GM23338 (cell line): ENCODE data around the gene MYLK. TPM values are rescaled to one million over a fixed set of nuclear protein-coding genes. Genes with fewer than 3 reads are reported as not detected.

Experiments
- ATAC-seq: fragments of 200-7000 bp; cut with Tn5 transposase; 3 replicates; pipeline ENCODE4 v1.9.1; 2020
- DNase-seq: peaks from one replicate; pipeline ENCODE4 v3.0.0-alpha.2; 2015; ENCODE audit warnings: low spot score
- H2AFZ ChIP-seq: fragments of 200-600 bp; sonication (generic); 2 replicates; pipeline ENCODE4 v1.8.0; 2016; ENCODE audit warnings: antibody characterized with exemption, mild to moderate bottlenecking, moderate library complexity
- H3F3A ChIP-seq: fragments of 200-600 bp; sonication (generic); replicated peaks from 2 replicates; pipeline ENCODE4 v1.8.0; 2017; ENCODE audit warnings: antibody characterized with exemption, mixed run types, low read depth
- H3K27ac ChIP-seq: fragments of 200-600 bp; sonication (generic); 2 replicates; pipeline ENCODE4 v1.6.1; 2016; ENCODE audit warnings: low read depth
- H3K27me3 ChIP-seq: fragments of 200-600 bp; sonication (generic); 2 replicates; pipeline ENCODE4 v1.8.0; 2016; ENCODE audit warnings: mild to moderate bottlenecking, mixed run types, moderate library complexity; ENCODE audit not compliant: insufficient read depth
- H3K36me3 ChIP-seq: fragments of 200-600 bp; sonication (generic); 2 replicates; pipeline ENCODE4 v1.8.0; 2016; ENCODE audit warnings: mild to moderate bottlenecking; ENCODE audit not compliant: insufficient read depth
- H3K4me1 ChIP-seq: fragments of 200-600 bp; sonication (generic); 2 replicates; pipeline ENCODE4 v1.8.0; 2016; ENCODE audit warnings: mild to moderate bottlenecking, moderate library complexity; ENCODE audit not compliant: insufficient read depth
- H3K4me2 ChIP-seq: fragments of 200-600 bp; sonication (generic); 2 replicates; pipeline ENCODE4 v1.7.1; 2017; ENCODE audit warnings: mixed run types
- H3K4me3 ChIP-seq: fragments of 200-600 bp; sonication (generic); 2 replicates; pipeline ENCODE4 v1.6.1; 2016; ENCODE audit warnings: mixed run types
- H3K79me2 ChIP-seq: fragments of 200-600 bp; sonication (generic); replicated peaks from 2 replicates; pipeline ENCODE4 v1.8.0; 2017; ENCODE audit warnings: mild to moderate bottlenecking; ENCODE audit not compliant: insufficient read depth
- H3K9me2 ChIP-seq: fragments of 200-600 bp; sonication (generic); 2 replicates; pipeline ENCODE4 v1.8.0; 2017; ENCODE audit not compliant: insufficient read depth
- H4K20me1 ChIP-seq: fragments of 200-600 bp; sonication (generic); replicated peaks from 2 replicates; pipeline ENCODE4 v1.8.0; 2017; ENCODE audit warnings: mild to moderate bottlenecking; ENCODE audit not compliant: insufficient read depth
- H3K27ac Mint-ChIP-seq: 2 replicates; pipeline ENCODE4 v1.8.0; 2020; ENCODE audit warnings: inconsistent platforms, mild to moderate bottlenecking, moderate library complexity, mixed read lengths
- H3K27me3 Mint-ChIP-seq: 3 replicates; pipeline ENCODE4 v1.8.0; 2022; ENCODE audit warnings: low read depth, mild to moderate bottlenecking, moderate library complexity, mixed read lengths, inconsistent platforms; ENCODE audit not compliant: insufficient read depth, poor library complexity
- H3K36me3 Mint-ChIP-seq: 3 replicates; pipeline ENCODE4 v1.8.0; 2021; ENCODE audit warnings: low read depth, mild to moderate bottlenecking, inconsistent platforms, moderate library complexity, mixed read lengths
- H3K4me1 Mint-ChIP-seq: 3 replicates; pipeline ENCODE4 v1.8.0; 2020; ENCODE audit warnings: mild to moderate bottlenecking, inconsistent platforms, mixed read lengths
- H3K4me3 Mint-ChIP-seq: 3 replicates; pipeline ENCODE4 v1.8.0; 2021; ENCODE audit warnings: moderate library complexity, mild to moderate bottlenecking, inconsistent platforms, mixed read lengths
- H3K9me3 Mint-ChIP-seq: 3 replicates; pipeline ENCODE4 v1.8.0; 2020; ENCODE audit warnings: moderate library complexity, mild to moderate bottlenecking, inconsistent platforms, mixed read lengths
- CREB1 ChIP-seq: fragments of 250-450 bp; sonication (Bioruptor Pico); IDR thresholded peaks from 2 replicates; pipeline ENCODE4 v1.5.0; 2020; ENCODE audit warnings: low read depth, mild to moderate bottlenecking, moderate library complexity
- EZH2 ChIP-seq: fragments of 200-600 bp; sonication (generic); IDR thresholded peaks from one replicate; pipeline ENCODE4 v1.8.0; 2017; ENCODE audit warnings: antibody characterized with exemption, mild to moderate bottlenecking, low read depth; ENCODE audit not compliant: unreplicated experiment
- EZH2phosphoT487 ChIP-seq: fragments of 200-600 bp; sonication (generic); IDR thresholded peaks from one replicate; pipeline ENCODE4 v1.8.1; 2018; ENCODE audit warnings: antibody characterized with exemption; ENCODE audit not compliant: unreplicated experiment
- JUNB ChIP-seq: IDR thresholded peaks from one replicate; pipeline ENCODE4 v1.6.1; 2016; ENCODE audit warnings: antibody characterized with exemption; ENCODE audit not compliant: unreplicated experiment
- NANOG ChIP-seq: IDR thresholded peaks from 2 replicates; pipeline ENCODE4 v1.6.1; 2016; ENCODE audit warnings: antibody characterized with exemption, borderline replicate concordance
- POLR2AphosphoS5 ChIP-seq: IDR thresholded peaks from 2 replicates; pipeline ENCODE4 v1.6.1; 2016; ENCODE audit warnings: antibody characterized with exemption, low read depth
- STAT1 ChIP-seq: IDR thresholded peaks from one replicate; pipeline ENCODE4 v1.6.1; 2016; ENCODE audit warnings: antibody characterized with exemption; ENCODE audit not compliant: unreplicated experiment
- ZNF114 ChIP-seq: fragments of 250-450 bp; sonication (Bioruptor Pico); IDR thresholded peaks from 2 replicates; pipeline ENCODE4 v1.5.0; 2020; ENCODE audit warnings: mild to moderate bottlenecking, moderate library complexity
- ZNF331 ChIP-seq: fragments of 250-450 bp; sonication (Bioruptor Pico); IDR thresholded peaks from 2 replicates; pipeline ENCODE4 v1.5.0; 2020; ENCODE audit warnings: low read depth, mild to moderate bottlenecking, moderate library complexity
- polyA plus RNA-seq: library from polyadenylated mRNA; unstranded; fragments of >200 nt; fragmentation: Nextera tagmentation; extraction: Ambion mirVana; gene quantifications from 2 replicates; pipeline ENCODE4 v1.2.1, GENCODE V29; 2016
- total RNA-seq: library from RNA; depleted of rRNA; stranded (reverse); fragments of >200 nt; shearing (Covaris generic); gene quantifications from 2 replicates; pipeline ENCODE4 v1.2.3, GENCODE V29; 2014
- TF ChIP-seq, protein P1 (sequence below), 2 experiments: fragments of 200-600 bp in 1 of 2; sonication (generic) in 1 of 2; conservative IDR thresholded peaks; 2 replicates each; pipeline versions ENCODE4 v1.5.1 to v1.6.1; 2016 to 2017; ENCODE audit warnings: antibody characterized with exemption in 2 of 2, low read depth in 2 of 2, mild to moderate bottlenecking in 2 of 2, moderate library complexity in 1 of 2
- TF ChIP-seq, protein P2 (sequence below): IDR thresholded peaks from one replicate; pipeline ENCODE4 v1.6.1; 2018; ENCODE audit warnings: antibody characterized with exemption; ENCODE audit not compliant: unreplicated experiment
- TF ChIP-seq, protein P3 (sequence below): fragments of 250-450 bp; sonication (Bioruptor Pico); IDR thresholded peaks from 2 replicates; pipeline ENCODE4 v1.5.0; 2020; ENCODE audit warnings: mild to moderate bottlenecking, moderate library complexity
- TF ChIP-seq, protein P4 (sequence below): IDR thresholded peaks from 2 replicates; pipeline ENCODE4 v1.6.1; 2016; ENCODE audit warnings: antibody characterized with exemption

MYLK gene
- total and polyA plus RNA-seq, 2 experiments from 2014 or later = 11.5 to 17.9 TPM

DNA sequence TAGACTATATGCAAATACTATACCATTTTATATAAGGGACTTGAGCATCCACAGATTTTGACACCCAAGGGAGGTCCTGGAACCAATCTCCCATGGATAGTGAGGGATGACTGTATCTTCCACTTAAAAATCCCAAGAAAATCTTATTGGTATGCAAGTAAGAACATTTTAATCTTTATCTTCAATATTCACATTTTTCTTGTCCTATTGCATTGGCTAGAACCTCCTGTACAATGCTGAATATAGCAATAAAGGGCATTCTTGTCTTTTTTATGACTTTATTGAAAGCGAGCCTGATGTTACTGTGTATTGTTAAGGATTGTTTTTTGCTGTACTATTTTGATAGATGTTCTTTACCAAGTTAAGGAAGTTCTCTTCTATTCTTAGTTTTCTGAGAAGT lies 36.9 kb downstream of the MYLK start:
- no peaks in the 10 kb centered on the region for H3K27me3 ChIP-seq
- H3K27ac Mint-ChIP-seq = no peak overlapping the region
- H3K36me3 ChIP-seq = no peaks in the 10 kb centered on the region
- no peak for DNase-seq
- H3K4me3 Mint-ChIP-seq = no peak overlapping the region
- no peaks in the 10 kb centered on the region for H3F3A ChIP-seq
- no peak overlapping the region for H3K27ac ChIP-seq
- peaks cover 8% of the 10 kb centered on the region; the same call in 1 of the 2 replicates for H3K4me1 ChIP-seq
- no peak overlapping the region for H2AFZ ChIP-seq
- H3K4me3 ChIP-seq = no peak overlapping the region
- H3K9me2 ChIP-seq = no peaks in the 10 kb centered on the region
- H3K4me1 Mint-ChIP-seq = peaks cover 4% of the 10 kb centered on the region; the same call in 2 of the 3 replicates
- peaks cover 10% of the 10 kb centered on the region; the same call in 2 of the 3 replicates for H3K36me3 Mint-ChIP-seq
- peaks cover 41% of the 10 kb centered on the region; the same call in 2 of the 3 replicates for H3K9me3 Mint-ChIP-seq
- H3K4me2 ChIP-seq = no peak overlapping the region
- peaks cover 5% of the 10 kb centered on the region for H3K27me3 Mint-ChIP-seq
- no peaks in the 10 kb centered on the region for H3K79me2 ChIP-seq
- ATAC-seq = no peak
- TF ChIP-seq EZH2 = no peak
- TF ChIP-seq, protein P1, sequence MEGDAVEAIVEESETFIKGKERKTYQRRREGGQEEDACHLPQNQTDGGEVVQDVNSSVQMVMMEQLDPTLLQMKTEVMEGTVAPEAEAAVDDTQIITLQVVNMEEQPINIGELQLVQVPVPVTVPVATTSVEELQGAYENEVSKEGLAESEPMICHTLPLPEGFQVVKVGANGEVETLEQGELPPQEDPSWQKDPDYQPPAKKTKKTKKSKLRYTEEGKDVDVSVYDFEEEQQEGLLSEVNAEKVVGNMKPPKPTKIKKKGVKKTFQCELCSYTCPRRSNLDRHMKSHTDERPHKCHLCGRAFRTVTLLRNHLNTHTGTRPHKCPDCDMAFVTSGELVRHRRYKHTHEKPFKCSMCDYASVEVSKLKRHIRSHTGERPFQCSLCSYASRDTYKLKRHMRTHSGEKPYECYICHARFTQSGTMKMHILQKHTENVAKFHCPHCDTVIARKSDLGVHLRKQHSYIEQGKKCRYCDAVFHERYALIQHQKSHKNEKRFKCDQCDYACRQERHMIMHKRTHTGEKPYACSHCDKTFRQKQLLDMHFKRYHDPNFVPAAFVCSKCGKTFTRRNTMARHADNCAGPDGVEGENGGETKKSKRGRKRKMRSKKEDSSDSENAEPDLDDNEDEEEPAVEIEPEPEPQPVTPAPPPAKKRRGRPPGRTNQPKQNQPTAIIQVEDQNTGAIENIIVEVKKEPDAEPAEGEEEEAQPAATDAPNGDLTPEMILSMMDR (conservative IDR thresholded peaks at IDR 0.05; ENCODE audit: low read depth in 2 of 2) = no peak
- TF ChIP-seq, protein P2, sequence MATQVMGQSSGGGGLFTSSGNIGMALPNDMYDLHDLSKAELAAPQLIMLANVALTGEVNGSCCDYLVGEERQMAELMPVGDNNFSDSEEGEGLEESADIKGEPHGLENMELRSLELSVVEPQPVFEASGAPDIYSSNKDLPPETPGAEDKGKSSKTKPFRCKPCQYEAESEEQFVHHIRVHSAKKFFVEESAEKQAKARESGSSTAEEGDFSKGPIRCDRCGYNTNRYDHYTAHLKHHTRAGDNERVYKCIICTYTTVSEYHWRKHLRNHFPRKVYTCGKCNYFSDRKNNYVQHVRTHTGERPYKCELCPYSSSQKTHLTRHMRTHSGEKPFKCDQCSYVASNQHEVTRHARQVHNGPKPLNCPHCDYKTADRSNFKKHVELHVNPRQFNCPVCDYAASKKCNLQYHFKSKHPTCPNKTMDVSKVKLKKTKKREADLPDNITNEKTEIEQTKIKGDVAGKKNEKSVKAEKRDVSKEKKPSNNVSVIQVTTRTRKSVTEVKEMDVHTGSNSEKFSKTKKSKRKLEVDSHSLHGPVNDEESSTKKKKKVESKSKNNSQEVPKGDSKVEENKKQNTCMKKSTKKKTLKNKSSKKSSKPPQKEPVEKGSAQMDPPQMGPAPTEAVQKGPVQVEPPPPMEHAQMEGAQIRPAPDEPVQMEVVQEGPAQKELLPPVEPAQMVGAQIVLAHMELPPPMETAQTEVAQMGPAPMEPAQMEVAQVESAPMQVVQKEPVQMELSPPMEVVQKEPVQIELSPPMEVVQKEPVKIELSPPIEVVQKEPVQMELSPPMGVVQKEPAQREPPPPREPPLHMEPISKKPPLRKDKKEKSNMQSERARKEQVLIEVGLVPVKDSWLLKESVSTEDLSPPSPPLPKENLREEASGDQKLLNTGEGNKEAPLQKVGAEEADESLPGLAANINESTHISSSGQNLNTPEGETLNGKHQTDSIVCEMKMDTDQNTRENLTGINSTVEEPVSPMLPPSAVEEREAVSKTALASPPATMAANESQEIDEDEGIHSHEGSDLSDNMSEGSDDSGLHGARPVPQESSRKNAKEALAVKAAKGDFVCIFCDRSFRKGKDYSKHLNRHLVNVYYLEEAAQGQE = no peak
- TF ChIP-seq STAT1 = no peak
- TF ChIP-seq CREB1 = no peak
- TF ChIP-seq, protein P3, sequence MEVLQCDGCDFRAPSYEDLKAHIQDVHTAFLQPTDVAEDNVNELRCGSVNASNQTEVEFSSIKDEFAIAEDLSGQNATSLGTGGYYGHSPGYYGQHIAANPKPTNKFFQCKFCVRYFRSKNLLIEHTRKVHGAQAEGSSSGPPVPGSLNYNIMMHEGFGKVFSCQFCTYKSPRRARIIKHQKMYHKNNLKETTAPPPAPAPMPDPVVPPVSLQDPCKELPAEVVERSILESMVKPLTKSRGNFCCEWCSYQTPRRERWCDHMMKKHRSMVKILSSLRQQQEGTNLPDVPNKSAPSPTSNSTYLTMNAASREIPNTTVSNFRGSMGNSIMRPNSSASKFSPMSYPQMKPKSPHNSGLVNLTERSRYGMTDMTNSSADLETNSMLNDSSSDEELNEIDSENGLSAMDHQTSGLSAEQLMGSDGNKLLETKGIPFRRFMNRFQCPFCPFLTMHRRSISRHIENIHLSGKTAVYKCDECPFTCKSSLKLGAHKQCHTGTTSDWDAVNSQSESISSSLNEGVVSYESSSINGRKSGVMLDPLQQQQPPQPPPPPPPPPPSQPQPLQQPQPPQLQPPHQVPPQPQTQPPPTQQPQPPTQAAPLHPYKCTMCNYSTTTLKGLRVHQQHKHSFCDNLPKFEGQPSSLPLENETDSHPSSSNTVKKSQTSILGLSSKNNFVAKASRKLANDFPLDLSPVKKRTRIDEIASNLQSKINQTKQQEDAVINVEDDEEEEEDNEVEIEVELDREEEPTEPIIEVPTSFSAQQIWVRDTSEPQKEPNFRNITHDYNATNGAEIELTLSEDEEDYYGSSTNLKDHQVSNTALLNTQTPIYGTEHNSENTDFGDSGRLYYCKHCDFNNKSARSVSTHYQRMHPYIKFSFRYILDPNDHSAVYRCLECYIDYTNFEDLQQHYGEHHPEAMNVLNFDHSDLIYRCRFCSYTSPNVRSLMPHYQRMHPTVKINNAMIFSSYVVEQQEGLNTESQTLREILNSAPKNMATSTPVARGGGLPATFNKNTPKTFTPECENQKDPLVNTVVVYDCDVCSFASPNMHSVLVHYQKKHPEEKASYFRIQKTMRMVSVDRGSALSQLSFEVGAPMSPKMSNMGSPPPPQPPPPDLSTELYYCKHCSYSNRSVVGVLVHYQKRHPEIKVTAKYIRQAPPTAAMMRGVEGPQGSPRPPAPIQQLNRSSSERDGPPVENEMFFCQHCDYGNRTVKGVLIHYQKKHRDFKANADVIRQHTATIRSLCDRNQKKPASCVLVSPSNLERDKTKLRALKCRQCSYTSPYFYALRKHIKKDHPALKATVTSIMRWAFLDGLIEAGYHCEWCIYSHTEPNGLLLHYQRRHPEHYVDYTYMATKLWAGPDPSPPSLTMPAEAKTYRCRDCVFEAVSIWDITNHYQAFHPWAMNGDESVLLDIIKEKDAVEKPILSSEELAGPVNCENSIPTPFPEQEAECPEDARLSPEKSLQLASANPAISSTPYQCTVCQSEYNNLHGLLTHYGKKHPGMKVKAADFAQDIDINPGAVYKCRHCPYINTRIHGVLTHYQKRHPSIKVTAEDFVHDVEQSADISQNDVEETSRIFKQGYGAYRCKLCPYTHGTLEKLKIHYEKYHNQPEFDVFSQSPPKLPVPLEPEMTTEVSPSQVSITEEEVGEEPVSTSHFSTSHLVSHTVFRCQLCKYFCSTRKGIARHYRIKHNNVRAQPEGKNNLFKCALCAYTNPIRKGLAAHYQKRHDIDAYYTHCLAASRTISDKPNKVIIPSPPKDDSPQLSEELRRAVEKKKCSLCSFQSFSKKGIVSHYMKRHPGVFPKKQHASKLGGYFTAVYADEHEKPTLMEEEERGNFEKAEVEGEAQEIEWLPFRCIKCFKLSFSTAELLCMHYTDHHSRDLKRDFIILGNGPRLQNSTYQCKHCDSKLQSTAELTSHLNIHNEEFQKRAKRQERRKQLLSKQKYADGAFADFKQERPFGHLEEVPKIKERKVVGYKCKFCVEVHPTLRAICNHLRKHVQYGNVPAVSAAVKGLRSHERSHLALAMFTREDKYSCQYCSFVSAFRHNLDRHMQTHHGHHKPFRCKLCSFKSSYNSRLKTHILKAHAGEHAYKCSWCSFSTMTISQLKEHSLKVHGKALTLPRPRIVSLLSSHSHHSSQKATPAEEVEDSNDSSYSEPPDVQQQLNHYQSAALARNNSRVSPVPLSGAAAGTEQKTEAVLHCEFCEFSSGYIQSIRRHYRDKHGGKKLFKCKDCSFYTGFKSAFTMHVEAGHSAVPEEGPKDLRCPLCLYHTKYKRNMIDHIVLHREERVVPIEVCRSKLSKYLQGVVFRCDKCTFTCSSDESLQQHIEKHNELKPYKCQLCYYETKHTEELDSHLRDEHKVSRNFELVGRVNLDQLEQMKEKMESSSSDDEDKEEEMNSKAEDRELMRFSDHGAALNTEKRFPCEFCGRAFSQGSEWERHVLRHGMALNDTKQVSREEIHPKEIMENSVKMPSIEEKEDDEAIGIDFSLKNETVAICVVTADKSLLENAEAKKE (CRISPR knock-in tag) = no peak
- TF ChIP-seq JUNB = no peak
- no peak for TF ChIP-seq EZH2phosphoT487
- no peak for TF ChIP-seq ZNF114 (CRISPR knock-in tag)
- TF ChIP-seq NANOG = no peak
- TF ChIP-seq ZNF331 = no peak
- TF ChIP-seq, protein P4, sequence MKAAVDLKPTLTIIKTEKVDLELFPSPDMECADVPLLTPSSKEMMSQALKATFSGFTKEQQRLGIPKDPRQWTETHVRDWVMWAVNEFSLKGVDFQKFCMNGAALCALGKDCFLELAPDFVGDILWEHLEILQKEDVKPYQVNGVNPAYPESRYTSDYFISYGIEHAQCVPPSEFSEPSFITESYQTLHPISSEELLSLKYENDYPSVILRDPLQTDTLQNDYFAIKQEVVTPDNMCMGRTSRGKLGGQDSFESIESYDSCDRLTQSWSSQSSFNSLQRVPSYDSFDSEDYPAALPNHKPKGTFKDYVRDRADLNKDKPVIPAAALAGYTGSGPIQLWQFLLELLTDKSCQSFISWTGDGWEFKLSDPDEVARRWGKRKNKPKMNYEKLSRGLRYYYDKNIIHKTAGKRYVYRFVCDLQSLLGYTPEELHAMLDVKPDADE = no peak
- no peak for TF ChIP-seq POLR2AphosphoS5
- H4K20me1 ChIP-seq = no peaks in the 10 kb centered on the region
